SK-N-SH (cell line): ENCODE data around the gene INHBB. TPM values are rescaled to one million over a fixed set of nuclear protein-coding genes. Genes with fewer than 3 reads are reported as not detected.

Experiments used
- CTCF ChIA-PET: fragments of 300-600, 350-600 bp; formaldehyde crosslinking; extraction: SDS; loops from one replicate; lab custom pipeline; 2021; lab: Yijun Ruan, JAX
- POLR2A ChIA-PET: fragments of 350-600 bp; sonication (Branson Sonifier 250); formaldehyde crosslinking; extraction: SDS; loops from one replicate; lab custom pipeline; 2020; ENCODE audit warnings: antibody characterized with exemption, inconsistent platforms; lab: Yijun Ruan, JAX
- DNase-seq: peaks from one replicate; pipeline ENCODE4 v3.0.0; 2012
- H2AFZ ChIP-seq: fragments of 200-600 bp; sonication (generic); 2 replicates; pipeline ENCODE4 v1.8.1; 2016; ENCODE audit warnings: antibody characterized with exemption, mild to moderate bottlenecking, low read depth
- H3F3A ChIP-seq: fragments of 200-600 bp; sonication (generic); replicated peaks from 2 replicates; pipeline ENCODE3; 2016; ENCODE audit warnings: antibody characterized with exemption, mild to moderate bottlenecking; ENCODE audit not compliant: insufficient read depth
- H3K27ac ChIP-seq, 2 experiments: fragments of 200-500 bp in 1 of 2; fragments of 200-600 bp in 1 of 2; sonication (Bioruptor generic) in 1 of 2; sonication (generic), shearing (Covaris generic) in 1 of 2; 2 replicates each; pipeline versions ENCODE4 v1.5.1 to v1.6.1; 2014 to 2016; ENCODE audit warnings: low read depth in 2 of 2, inconsistent platforms in 1 of 2, low read length in 1 of 2, mild to moderate bottlenecking in 1 of 2, mixed read lengths in 1 of 2
- H3K27me3 ChIP-seq: fragments of 200-600 bp; sonication (generic), shearing (Covaris generic); 2 replicates; pipeline ENCODE4 v1.6.1; 2016; ENCODE audit warnings: mixed run types; ENCODE audit not compliant: insufficient read depth
- H3K36me3 ChIP-seq, 2 experiments: fragments of 200-500 bp in 1 of 2; fragments of 200-600 bp in 1 of 2; sonication (Bioruptor generic) in 1 of 2; sonication (generic) in 1 of 2; replicated peaks in 1 of 2; 2 replicates each; pipeline versions ENCODE3 to v1.5.1; 2014 to 2016; ENCODE audit warnings: low read length in 1 of 2, mild to moderate bottlenecking in 1 of 2; ENCODE audit not compliant: insufficient read depth in 2 of 2, control insufficient read depth in 1 of 2
- H3K4me1 ChIP-seq, 2 experiments: fragments of 200-500 bp in 1 of 2; fragments of 200-600 bp in 1 of 2; sonication (Bioruptor generic) in 1 of 2; sonication (generic), shearing (Covaris generic) in 1 of 2; 2 replicates each; pipeline versions ENCODE4 v1.5.1 to v1.6.1; 2014 to 2016; ENCODE audit warnings: low read depth in 1 of 2, low read length in 1 of 2, mixed run types in 1 of 2; ENCODE audit not compliant: insufficient read depth in 2 of 2, control insufficient read depth in 1 of 2
- H3K4me2 ChIP-seq: fragments of 200-600 bp; sonication (generic), shearing (Covaris generic); 2 replicates; pipeline ENCODE4 v1.6.1; 2017; ENCODE audit warnings: mixed run types
- H3K4me3 ChIP-seq, 2 experiments: fragments of 200-500 bp in 1 of 2; fragments of 200-600 bp in 1 of 2; sonication (Bioruptor generic) in 1 of 2; sonication (generic), shearing (Covaris generic) in 1 of 2; 2 replicates each; pipeline versions ENCODE4 v1.5.1 to v1.8.1; 2014 to 2016; ENCODE audit warnings: low read depth in 2 of 2, inconsistent platforms in 1 of 2, low read length in 1 of 2, mild to moderate bottlenecking in 1 of 2, mixed read lengths in 1 of 2, moderate library complexity in 1 of 2
- H3K79me2 ChIP-seq: fragments of 200-600 bp; sonication (generic); 2 replicates; pipeline ENCODE4 v1.8.1; 2017; ENCODE audit warnings: mild to moderate bottlenecking; ENCODE audit not compliant: insufficient read depth
- H3K9ac ChIP-seq: fragments of 200-600 bp; sonication (generic); 2 replicates; pipeline ENCODE4 v1.6.1; 2017; ENCODE audit warnings: mixed run types
- H3K9me2 ChIP-seq: fragments of 200-600 bp; sonication (generic); 2 replicates; pipeline ENCODE4 v1.6.1; 2017; ENCODE audit warnings: mixed run types
- H3K9me3 ChIP-seq: fragments of 200-600 bp; sonication (generic); 2 replicates; pipeline ENCODE4 v1.6.1; 2017; ENCODE audit warnings: mixed run types, mild to moderate bottlenecking, moderate library complexity
- H4K20me1 ChIP-seq: fragments of 200-600 bp; sonication (generic); 2 replicates; pipeline ENCODE4 v1.6.1; 2017; ENCODE audit warnings: mild to moderate bottlenecking, mixed run types; ENCODE audit not compliant: insufficient read depth
- CTCF ChIP-seq: fragments of 200-600 bp; sonication (generic); IDR thresholded peaks from 2 replicates; pipeline ENCODE4 v1.6.1; 2017; ENCODE audit warnings: antibody characterized with exemption, mild to moderate bottlenecking, moderate library complexity
- ELF1 ChIP-seq: IDR thresholded peaks from 2 replicates; pipeline ENCODE4 v1.4.0; 2012
- EZH2phosphoT487 ChIP-seq: fragments of 200-600 bp; sonication (generic); IDR thresholded peaks from 2 replicates; pipeline ENCODE4 v1.6.1; 2017; ENCODE audit warnings: low read depth, mixed run types, mild to moderate bottlenecking, antibody characterized with exemption, moderate library complexity, borderline replicate concordance
- FOXM1 ChIP-seq: IDR thresholded peaks from 2 replicates; pipeline ENCODE4 v1.4.0; 2012; ENCODE audit warnings: low read depth, mild to moderate bottlenecking
- GATA2 ChIP-seq: sonication (generic); formaldehyde crosslinking; IDR thresholded peaks from 2 replicates; pipeline ENCODE4 v1.5.0; 2020; ENCODE audit warnings: mild to moderate bottlenecking, missing genetic modification reagents
- IRF3 ChIP-seq: fragments of 150-350 bp; IDR thresholded peaks from 2 replicates; pipeline ENCODE4 v1.6.1; 2016; ENCODE audit warnings: mild to moderate bottlenecking, low read depth, low read length
- JUND ChIP-seq: IDR thresholded peaks from 2 replicates; pipeline ENCODE4 v1.4.0; 2012
- NRF1 ChIP-seq: IDR thresholded peaks from 2 replicates; pipeline ENCODE4 v1.6.1; 2012; ENCODE audit warnings: low read depth, mild to moderate bottlenecking, low read length
- PBX3 ChIP-seq: IDR thresholded peaks from 2 replicates; pipeline ENCODE4; 2012
- RAD21 ChIP-seq: IDR thresholded peaks from 2 replicates; pipeline ENCODE4 v1.6.1; 2012; ENCODE audit warnings: mild to moderate bottlenecking, low read length
- RCOR1 ChIP-seq: fragments of 150-350 bp; IDR thresholded peaks from 2 replicates; pipeline ENCODE4 v1.6.1; 2017; ENCODE audit warnings: antibody characterized with exemption, low read length
- RFX5 ChIP-seq: IDR thresholded peaks from 2 replicates; pipeline ENCODE4 v1.6.1; 2012; ENCODE audit warnings: mild to moderate bottlenecking, improper control_type of control experiment, low read length
- RXRA ChIP-seq: IDR thresholded peaks from 2 replicates; pipeline ENCODE4 v1.4.0; 2012; ENCODE audit warnings: low read depth, mild to moderate bottlenecking, borderline replicate concordance
- SIN3A ChIP-seq: IDR thresholded peaks from 2 replicates; pipeline ENCODE4 v1.6.1; 2012; ENCODE audit warnings: low read depth, mild to moderate bottlenecking, low read length, moderate library complexity, borderline replicate concordance
- SMC3 ChIP-seq: IDR thresholded peaks from 2 replicates; pipeline ENCODE4 v1.6.1; 2012; ENCODE audit warnings: low read depth, low read length, improper control_type of control experiment
- TAF1 ChIP-seq: IDR thresholded peaks from 2 replicates; pipeline ENCODE4 v1.6.1; 2012; ENCODE audit warnings: low read depth, mild to moderate bottlenecking, low read length, moderate library complexity, borderline replicate concordance
- TEAD4 ChIP-seq: IDR thresholded peaks from 2 replicates; pipeline ENCODE4 v1.4.0; 2012; ENCODE audit warnings: mild to moderate bottlenecking, borderline replicate concordance; ENCODE audit not compliant: insufficient read depth
- ZBTB33 ChIP-seq: IDR thresholded peaks from 2 replicates; pipeline ENCODE4 v1.4.0; 2012; ENCODE audit warnings: low read depth, borderline replicate concordance
- WGBS: methylation state at CpG from one replicate; pipeline ENCODE4 v1.1.6; 2017; ENCODE audit warnings: low lambda C conversion rate; 5-methylcytosine and 5-hydroxymethylcytosine counted together
- polyA plus RNA-seq, 3 experiments: library from polyadenylated mRNA; depleted of rRNA; stranded (reverse); fragments of >200 nt; gene quantifications; 2 replicates each; pipeline ENCODE4 v1.2.3, GENCODE V29; 2012

The INHBB gene
- polyA plus RNA-seq, 1 of the 3 experiments (the other 2 are of a cell fraction) = 0.03 TPM

DNA sequence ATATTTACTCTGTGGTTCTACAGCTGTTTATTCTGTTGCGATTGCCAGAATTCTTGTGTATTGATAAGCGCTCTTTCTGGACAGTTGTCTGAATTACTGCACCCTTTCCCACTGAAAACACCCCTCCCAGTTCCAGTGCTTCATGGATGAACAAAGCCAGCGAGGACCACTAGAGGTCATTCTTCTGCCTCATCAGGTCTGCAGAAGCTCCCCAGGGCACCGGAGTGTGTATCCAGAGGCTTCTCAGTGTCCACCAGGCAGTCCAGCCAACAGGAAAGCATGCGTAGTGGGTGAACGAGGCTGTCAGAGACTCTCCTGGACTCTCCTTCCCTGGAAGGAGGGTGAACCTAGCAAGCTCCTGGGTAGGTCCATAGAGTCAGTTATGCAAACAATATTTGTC is 40.6 kb upstream of the INHBB start:
- no peaks in the 10 kb centered on the region for H4K20me1 ChIP-seq
- ChIA-PET POLR2A (no interaction called here), CTCF (interaction anchor here (0.9 to 1.6 kb wide), 9 partner anchors 8 to 370 kb away, joined by 3 to 5 read pairs (median 4); no protein-coding TSS in a partner anchor)
- no peaks in the 10 kb centered on the region for H3K9me3 ChIP-seq
- H3K9me2 ChIP-seq = no peaks in the 10 kb centered on the region
- 90% methylated on average over 6 of the region's 6 CpGs for WGBS
- DNase-seq = peak; percentile 53
- no peak overlapping the region for H2AFZ ChIP-seq
- peaks cover 5 to 14% of the 10 kb centered on the region in 2 experiments for H3K36me3 ChIP-seq
- H3K27ac ChIP-seq = no peak overlapping the region
- no peaks in the 10 kb centered on the region for H3F3A ChIP-seq
- H3K79me2 ChIP-seq = no peaks in the 10 kb centered on the region
- no peaks in the 10 kb centered on the region for H3K27me3 ChIP-seq
- H3K4me3 ChIP-seq = no peak overlapping the region
- peak; percentile 21; the same call in 1 of the 2 replicates for TF ChIP-seq RAD21
- no peak for TF ChIP-seq RCOR1
- no peak for TF ChIP-seq IRF3
- TF ChIP-seq CTCF = peak; percentile 33
- TF ChIP-seq SMC3 = peak; percentile 9; the same call in 1 of the 2 replicates
- H3K9ac ChIP-seq = no peak overlapping the region
- H3K4me2 ChIP-seq = no peak overlapping the region
- H3K4me1 ChIP-seq = no peaks in the 10 kb centered on the region

DNA sequence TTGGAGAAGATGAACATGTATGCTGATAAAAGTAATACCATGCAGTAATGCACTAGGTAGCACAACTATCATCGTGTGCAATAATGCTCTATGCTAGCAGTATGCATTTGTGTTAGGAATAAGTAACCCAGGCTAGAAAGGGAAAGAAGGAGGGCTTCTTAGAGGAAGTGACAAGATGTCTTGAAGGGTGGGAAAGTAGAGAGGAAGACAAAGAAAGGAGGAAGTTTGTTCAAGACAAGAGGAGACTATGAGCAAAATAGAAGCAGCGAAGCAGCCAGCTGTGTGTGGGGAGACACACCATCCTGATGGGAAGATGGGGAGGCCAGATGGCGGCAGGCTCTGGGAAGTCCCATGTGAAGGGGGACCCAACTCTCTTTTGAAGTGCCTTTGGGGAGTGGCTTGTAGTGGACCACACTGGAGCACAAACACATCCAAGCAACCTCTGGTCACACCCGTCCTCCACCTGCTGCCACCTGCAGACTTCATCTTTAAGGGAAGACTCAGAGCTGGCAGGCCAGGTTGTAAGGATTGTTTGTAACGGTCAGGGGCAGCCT is 39.9 kb upstream of the INHBB start:
- CTCF ChIA-PET = interaction anchor here (0.9 to 1.6 kb wide), 7 partner anchors 9 to 59 kb away, joined by 3 to 5 read pairs (median 4); no protein-coding TSS in a partner anchor
- Histone ChIP-seq H3K36me3 (peaks cover 0 to 11% of the 10 kb centered on the region in 2 experiments), H3K9me3 (no peaks in the 10 kb centered on the region), H3K4me1 (no peaks in the 10 kb centered on the region), H3F3A (no peaks in the 10 kb centered on the region), H3K79me2 (no peaks in the 10 kb centered on the region), H2AFZ (no peak overlapping the region), H3K4me2 (no peak overlapping the region), H3K4me3 (no peak overlapping the region), H4K20me1 (no peaks in the 10 kb centered on the region), H3K9ac (no peak overlapping the region), H3K27ac (no peak overlapping the region), H3K27me3 (no peaks in the 10 kb centered on the region), H3K9me2 (no peaks in the 10 kb centered on the region)
- TF ChIP-seq FOXM1 = no peak
- no peak for TF ChIP-seq TEAD4
- no peak for TF ChIP-seq GATA2
- no peak for TF ChIP-seq ZBTB33
- no peak for TF ChIP-seq EZH2phosphoT487
- TF ChIP-seq RFX5 = no peak
- TF ChIP-seq JUND = no peak
- no peak for TF ChIP-seq NRF1
- no peak for TF ChIP-seq SIN3A
- TF ChIP-seq RCOR1 = no peak
- TF ChIP-seq RXRA = no peak
- TF ChIP-seq ELF1 = no peak
- TF ChIP-seq TAF1 = no peak
- TF ChIP-seq PBX3 = no peak
- TF ChIP-seq SMC3 = no peak
- no peak for DNase-seq
- WGBS = 92% methylated on average over 5 of the region's 5 CpGs
- POLR2A ChIA-PET = no interaction called here
